GM18909 (cell line): ENCODE results near the gene COX8A.

Experiments used
- ATAC-seq: cut with Tn5 transposase; IDR thresholded peaks from one replicate; pipeline ENCODE4 v1.9.1; 2021; ENCODE audit warnings: mild to moderate bottlenecking; ENCODE audit not compliant: unreplicated experiment, poor library complexity

COX8A gene

GRCh38 chr11:64000740-64001483, 26.5 kb downstream of the COX8A start:
- no peak for ATAC-seq

GRCh38 chr11:64001484-64002420, 27.3 kb downstream of the COX8A start:
- no peak for ATAC-seq

- ATAC-seq: no peak
Measured at GRCh38 chr11:64003807-64004589, 29.6 kb downstream of the COX8A start.

GRCh38 chr11:64004590-64004984, 30.2 kb downstream of the COX8A start:
- ATAC-seq: no peak

GRCh38 chr11:64005691-64006090, 31.3 kb downstream of the COX8A start:
- no peak for ATAC-seq

- ATAC-seq: no peak
Measured at GRCh38 chr11:64006398-64006797, 32.0 kb downstream of the COX8A start.

GRCh38 chr11:64007160-64007628, 32.8 kb downstream of the COX8A start:
- no peak for ATAC-seq

GRCh38 chr11:64007629-64008282, 33.3 kb downstream of the COX8A start:
- no peak for ATAC-seq

- no peak for ATAC-seq
Measured at GRCh38 chr11:64008283-64008913, 34.0 kb downstream of the COX8A start.

GRCh38 chr11:64008914-64009633, 34.7 kb downstream of the COX8A start:
- no peak for ATAC-seq

GRCh38 chr11:64009710-64010109, 35.3 kb downstream of the COX8A start:
- no peak for ATAC-seq

- ATAC-seq: no peak
Measured at GRCh38 chr11:64010783-64011182, 36.4 kb downstream of the COX8A start.

GRCh38 chr11:64011371-64011770, 37.0 kb downstream of the COX8A start:
- no peak for ATAC-seq

- no peak for ATAC-seq
Measured at GRCh38 chr11:64013141-64013896, 38.9 kb downstream of the COX8A start.

GRCh38 chr11:64014356-64014755, 39.9 kb downstream of the COX8A start:
- no peak for ATAC-seq

GRCh38 chr11:64015510-64015909, 41.1 kb downstream of the COX8A start:
- ATAC-seq: no peak

GRCh38 chr11:64015935-64016845, 41.8 kb downstream of the COX8A start:
- no peak for ATAC-seq
